ENCODE data around the gene TPT1.

The TPT1 gene

DNA sequence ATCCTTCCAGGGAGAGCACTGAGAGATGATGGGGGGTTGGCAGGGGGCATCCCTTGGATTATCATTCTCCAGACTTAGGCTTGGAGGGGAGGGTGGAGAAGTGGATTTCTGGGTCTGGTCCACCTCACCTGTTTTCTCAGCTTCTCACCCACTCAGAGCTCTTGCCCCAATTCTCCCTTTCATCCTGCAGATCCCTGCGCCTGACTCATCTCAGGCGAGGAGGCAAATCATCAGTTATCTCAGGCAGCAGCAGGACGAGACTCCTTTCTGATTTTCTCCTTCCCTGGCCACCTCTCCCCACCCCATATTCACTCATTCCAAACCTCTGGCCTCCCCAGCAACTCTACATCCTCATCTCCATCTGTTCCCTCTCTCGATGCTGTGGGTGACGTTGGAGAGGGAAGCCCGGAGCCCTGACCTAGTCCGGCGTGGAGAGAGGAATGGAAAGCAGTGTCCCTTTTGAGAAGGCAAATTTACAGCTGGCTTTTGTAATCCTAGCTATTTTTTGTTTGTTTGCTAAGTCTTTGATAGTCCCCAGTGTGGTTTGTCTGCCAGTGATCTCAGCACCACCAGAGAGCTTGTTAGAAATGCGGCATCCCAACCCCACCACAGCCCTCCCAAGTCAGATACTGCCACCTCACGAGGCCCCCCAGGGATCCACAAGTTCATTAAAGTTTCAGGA, 24.0 kb upstream of the TPT1 start:
- no peak for DNase-seq (ENCODE audit: low read depth)
- H3K4me3 ChIP-seq (ENCODE audit: low read depth, low read length) = no peak overlapping the region
- TF ChIP-seq MYC (IDR thresholded peaks at IDR 0.05; ENCODE audit: low read depth, low read length) = no peak
- TF ChIP-seq, protein P1, sequence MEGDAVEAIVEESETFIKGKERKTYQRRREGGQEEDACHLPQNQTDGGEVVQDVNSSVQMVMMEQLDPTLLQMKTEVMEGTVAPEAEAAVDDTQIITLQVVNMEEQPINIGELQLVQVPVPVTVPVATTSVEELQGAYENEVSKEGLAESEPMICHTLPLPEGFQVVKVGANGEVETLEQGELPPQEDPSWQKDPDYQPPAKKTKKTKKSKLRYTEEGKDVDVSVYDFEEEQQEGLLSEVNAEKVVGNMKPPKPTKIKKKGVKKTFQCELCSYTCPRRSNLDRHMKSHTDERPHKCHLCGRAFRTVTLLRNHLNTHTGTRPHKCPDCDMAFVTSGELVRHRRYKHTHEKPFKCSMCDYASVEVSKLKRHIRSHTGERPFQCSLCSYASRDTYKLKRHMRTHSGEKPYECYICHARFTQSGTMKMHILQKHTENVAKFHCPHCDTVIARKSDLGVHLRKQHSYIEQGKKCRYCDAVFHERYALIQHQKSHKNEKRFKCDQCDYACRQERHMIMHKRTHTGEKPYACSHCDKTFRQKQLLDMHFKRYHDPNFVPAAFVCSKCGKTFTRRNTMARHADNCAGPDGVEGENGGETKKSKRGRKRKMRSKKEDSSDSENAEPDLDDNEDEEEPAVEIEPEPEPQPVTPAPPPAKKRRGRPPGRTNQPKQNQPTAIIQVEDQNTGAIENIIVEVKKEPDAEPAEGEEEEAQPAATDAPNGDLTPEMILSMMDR (IDR thresholded peaks at IDR 0.05; ENCODE audit: low read depth, low read length) = no peak
- TF ChIP-seq POLR2A (IDR thresholded peaks at IDR 0.05; ENCODE audit: extremely low read depth, insufficient read length) = no peak
- TF ChIP-seq, protein P2, sequence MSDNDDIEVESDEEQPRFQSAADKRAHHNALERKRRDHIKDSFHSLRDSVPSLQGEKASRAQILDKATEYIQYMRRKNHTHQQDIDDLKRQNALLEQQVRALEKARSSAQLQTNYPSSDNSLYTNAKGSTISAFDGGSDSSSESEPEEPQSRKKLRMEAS (IDR thresholded peaks at IDR 0.05; ENCODE audit: low read depth, low read length) = no peak

DNA sequence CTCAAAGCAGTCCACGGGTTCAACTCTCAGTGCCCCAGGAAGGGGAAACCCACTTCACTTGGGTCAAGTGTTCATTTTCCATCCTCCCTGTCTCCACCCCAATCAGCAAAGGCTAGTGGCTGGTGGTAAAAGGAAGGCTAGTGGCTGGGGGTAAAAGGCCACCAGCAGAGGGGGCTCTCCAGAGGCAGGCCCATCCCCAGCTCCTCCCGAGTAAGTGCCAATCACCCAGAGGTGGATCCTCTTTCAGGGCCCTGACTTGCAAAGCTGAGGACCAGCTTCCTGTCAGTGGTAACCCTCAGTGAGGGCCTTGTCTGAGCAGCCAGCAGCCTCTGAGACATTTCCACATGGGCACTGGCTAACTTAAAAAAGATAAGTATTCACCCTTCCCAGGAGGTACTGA, 22.0 kb upstream of the TPT1 start:
- TF ChIP-seq, protein P1 (IDR thresholded peaks at IDR 0.05; ENCODE audit: low read depth, low read length) = peak; percentile 75
- no peak for TF ChIP-seq POLR2A (IDR thresholded peaks at IDR 0.05; ENCODE audit: extremely low read depth, insufficient read length)
- no peak overlapping the region for H3K4me3 ChIP-seq (ENCODE audit: low read depth, low read length)
- DNase-seq (ENCODE audit: low read depth) = peak; percentile 84

DNA sequence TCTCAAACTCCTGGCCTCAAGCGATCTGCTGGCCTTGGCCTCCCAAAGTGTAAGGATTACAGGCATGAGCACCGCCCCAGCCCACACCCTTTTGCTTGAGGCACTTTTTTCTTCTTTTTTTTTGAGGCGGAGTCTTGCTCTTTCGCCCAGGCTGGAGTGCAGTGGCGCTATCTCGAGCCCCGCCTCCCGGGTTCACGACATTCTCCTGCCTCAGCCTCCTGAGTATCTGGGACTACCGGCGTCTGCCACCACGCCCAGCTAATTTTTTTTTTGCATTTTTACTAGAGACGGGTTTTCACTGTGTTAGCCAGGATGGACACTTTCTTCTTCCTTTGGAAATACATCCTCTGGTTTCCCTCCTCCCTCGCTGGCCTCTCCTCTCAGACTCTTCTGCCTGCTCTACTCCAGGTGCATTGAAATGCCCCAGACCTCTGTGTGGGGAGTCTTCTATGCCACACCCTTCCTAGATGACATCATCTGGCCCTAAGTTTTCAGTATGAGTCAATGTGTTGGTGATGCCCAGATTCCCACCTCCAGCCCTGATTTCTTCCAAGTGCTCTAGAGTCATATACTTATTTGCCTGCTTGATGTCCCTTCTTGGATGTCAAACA, 20.7 kb upstream of the TPT1 start:
- H3K4me3 ChIP-seq (ENCODE audit: low read depth, low read length) = no peak overlapping the region
- TF ChIP-seq, protein P2 (IDR thresholded peaks at IDR 0.05; ENCODE audit: low read depth, low read length) = no peak
- TF ChIP-seq, protein P1 (IDR thresholded peaks at IDR 0.05; ENCODE audit: low read depth, low read length) = no peak
- no peak for TF ChIP-seq MYC (IDR thresholded peaks at IDR 0.05; ENCODE audit: low read depth, low read length)
- TF ChIP-seq POLR2A (IDR thresholded peaks at IDR 0.05; ENCODE audit: extremely low read depth, insufficient read length) = no peak

DNA sequence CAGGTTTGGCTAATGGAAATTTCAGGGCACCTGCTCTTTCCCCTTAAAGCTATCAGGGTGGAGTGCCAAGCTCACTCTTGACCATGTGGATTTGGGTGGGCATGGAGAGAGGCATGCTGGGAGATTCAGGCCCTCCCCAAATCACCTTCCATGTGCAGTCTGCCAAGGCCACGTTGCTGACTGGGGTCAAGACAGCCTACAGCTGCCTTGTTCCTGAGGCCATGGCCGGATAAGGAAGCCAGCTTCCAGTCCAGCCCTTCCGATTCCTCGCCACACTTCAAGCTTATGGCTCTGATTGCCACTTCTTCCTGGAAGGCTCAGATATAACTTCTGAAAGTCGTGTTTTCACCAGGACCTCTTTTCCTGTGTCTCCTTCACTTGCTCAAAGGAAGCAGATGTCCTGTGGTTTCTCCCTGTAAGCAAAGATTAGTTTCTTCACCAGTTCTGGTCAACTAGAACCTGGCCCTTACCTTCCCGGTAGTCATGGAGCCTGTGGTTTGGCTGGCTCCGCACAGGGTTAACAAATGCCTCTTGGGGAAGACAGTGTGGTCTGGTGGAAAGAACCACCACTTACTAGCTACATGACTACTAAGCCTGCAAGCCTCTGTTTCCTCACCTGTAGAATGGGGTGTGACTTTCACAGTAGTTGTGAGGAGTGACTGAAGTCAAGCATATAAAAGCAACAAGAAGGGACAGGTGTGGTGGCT, 16.1 kb upstream of the TPT1 start:
- TF ChIP-seq MYC (IDR thresholded peaks at IDR 0.05; ENCODE audit: low read depth, low read length) = no peak
- TF ChIP-seq, protein P2 (IDR thresholded peaks at IDR 0.05; ENCODE audit: low read depth, low read length) = no peak
- DNase-seq (ENCODE audit: low read depth) = peak; percentile 67

More for the DNA sequence above, 20.7 kb upstream of the TPT1 start:
- DNase-seq (ENCODE audit: low read depth) = no peak

DNA sequence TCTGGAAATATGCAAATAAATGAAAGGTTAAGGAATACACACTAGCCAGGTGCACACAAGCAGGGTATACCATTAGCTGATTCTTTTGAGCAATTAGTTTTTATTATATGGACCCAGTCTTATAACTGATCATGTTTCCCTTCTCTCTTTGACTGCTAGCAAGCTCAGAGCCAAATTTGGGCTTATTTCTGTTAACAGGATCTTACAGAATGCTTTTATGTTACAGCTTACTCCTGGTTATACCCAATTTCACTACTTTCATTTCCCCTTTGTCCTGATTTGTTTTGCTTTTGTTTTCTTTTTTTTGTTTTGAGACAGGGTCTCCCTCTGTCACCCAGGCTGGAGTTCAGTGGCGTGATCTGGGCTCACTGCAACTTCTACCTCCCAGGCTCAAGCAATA, 12.9 kb upstream of the TPT1 start:
- DNase-seq (ENCODE audit: low read depth) = no peak
- no peak overlapping the region for H3K4me3 ChIP-seq (ENCODE audit: low read depth, low read length)
- TF ChIP-seq, protein P1 (IDR thresholded peaks at IDR 0.05; ENCODE audit: low read depth, low read length) = no peak
- no peak for TF ChIP-seq MYC (IDR thresholded peaks at IDR 0.05; ENCODE audit: low read depth, low read length)
- no peak for TF ChIP-seq POLR2A (IDR thresholded peaks at IDR 0.05; ENCODE audit: extremely low read depth, insufficient read length)
- TF ChIP-seq, protein P2 (IDR thresholded peaks at IDR 0.05; ENCODE audit: low read depth, low read length) = no peak

More for the DNA sequence above, 16.1 kb upstream of the TPT1 start:
- H3K4me3 ChIP-seq (ENCODE audit: low read depth, low read length) = no peak overlapping the region

DNA sequence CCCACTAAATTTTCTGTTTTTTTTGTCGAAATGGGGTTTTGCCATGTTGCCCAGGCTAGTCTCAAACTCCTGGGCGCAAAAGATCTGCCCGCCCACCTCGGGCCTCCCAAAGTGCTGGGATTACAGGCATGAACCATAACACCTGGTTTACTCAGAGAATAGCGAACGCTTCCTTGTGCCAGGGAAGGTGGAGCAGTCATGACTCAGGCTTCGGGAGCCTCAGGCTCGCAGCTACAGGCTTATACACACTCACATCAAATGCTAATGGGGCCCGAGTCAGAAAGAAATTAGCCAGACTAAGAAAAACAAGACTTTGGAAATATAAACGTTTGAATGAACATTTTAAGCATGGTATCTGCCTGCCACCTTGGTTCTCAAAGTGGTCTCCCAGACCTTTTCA, 11.0 kb upstream of the TPT1 start:
- TF ChIP-seq MYC (IDR thresholded peaks at IDR 0.05; ENCODE audit: low read depth, low read length) (no peak), POLR2A (IDR thresholded peaks at IDR 0.05; ENCODE audit: extremely low read depth, insufficient read length) (no peak)
- TF ChIP-seq, protein P1 (IDR thresholded peaks at IDR 0.05; ENCODE audit: low read depth, low read length) = no peak
- TF ChIP-seq, protein P2 (IDR thresholded peaks at IDR 0.05; ENCODE audit: low read depth, low read length) = no peak
- H3K4me3 ChIP-seq (ENCODE audit: low read depth, low read length) = no peak overlapping the region
- DNase-seq (ENCODE audit: low read depth) = no peak
